AG10803 (cell line): ENCODE results near the gene MCM6.

Experiments used
- DNase-seq: peaks from one replicate; pipeline ENCODE4 v3.0.0; 2010; ENCODE audit warnings: low read depth
- H3K4me3 ChIP-seq: 2 replicates; pipeline ENCODE4 v1.5.1; 2011; ENCODE audit warnings: mild to moderate bottlenecking, low read length, control low read depth
- TF ChIP-seq, protein P1 (sequence below): conservative IDR thresholded peaks from 2 replicates; pipeline ENCODE4 v1.5.1; 2011; ENCODE audit warnings: mild to moderate bottlenecking, low read length, control low read depth, inconsistent platforms

MCM6 gene

GRCh38 chr2:135863233-135863632, 13.0 kb downstream of the MCM6 start:
- H3K4me3 ChIP-seq, result no peak overlapping the region
- peak; percentile 32 for DNase-seq
- TF ChIP-seq, protein P1, sequence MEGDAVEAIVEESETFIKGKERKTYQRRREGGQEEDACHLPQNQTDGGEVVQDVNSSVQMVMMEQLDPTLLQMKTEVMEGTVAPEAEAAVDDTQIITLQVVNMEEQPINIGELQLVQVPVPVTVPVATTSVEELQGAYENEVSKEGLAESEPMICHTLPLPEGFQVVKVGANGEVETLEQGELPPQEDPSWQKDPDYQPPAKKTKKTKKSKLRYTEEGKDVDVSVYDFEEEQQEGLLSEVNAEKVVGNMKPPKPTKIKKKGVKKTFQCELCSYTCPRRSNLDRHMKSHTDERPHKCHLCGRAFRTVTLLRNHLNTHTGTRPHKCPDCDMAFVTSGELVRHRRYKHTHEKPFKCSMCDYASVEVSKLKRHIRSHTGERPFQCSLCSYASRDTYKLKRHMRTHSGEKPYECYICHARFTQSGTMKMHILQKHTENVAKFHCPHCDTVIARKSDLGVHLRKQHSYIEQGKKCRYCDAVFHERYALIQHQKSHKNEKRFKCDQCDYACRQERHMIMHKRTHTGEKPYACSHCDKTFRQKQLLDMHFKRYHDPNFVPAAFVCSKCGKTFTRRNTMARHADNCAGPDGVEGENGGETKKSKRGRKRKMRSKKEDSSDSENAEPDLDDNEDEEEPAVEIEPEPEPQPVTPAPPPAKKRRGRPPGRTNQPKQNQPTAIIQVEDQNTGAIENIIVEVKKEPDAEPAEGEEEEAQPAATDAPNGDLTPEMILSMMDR, result no peak

- H3K4me3 ChIP-seq, result no peak overlapping the region
- no peak for DNase-seq
- TF ChIP-seq, protein P1, result no peak
Observed at GRCh38 chr2:135862718-135863117, 13.5 kb downstream of the MCM6 start.

GRCh38 chr2:135853401-135853800, 22.8 kb downstream of the MCM6 start:
- no peak overlapping the region for H3K4me3 ChIP-seq
- TF ChIP-seq, protein P1, result no peak
- no peak for DNase-seq

DNA sequence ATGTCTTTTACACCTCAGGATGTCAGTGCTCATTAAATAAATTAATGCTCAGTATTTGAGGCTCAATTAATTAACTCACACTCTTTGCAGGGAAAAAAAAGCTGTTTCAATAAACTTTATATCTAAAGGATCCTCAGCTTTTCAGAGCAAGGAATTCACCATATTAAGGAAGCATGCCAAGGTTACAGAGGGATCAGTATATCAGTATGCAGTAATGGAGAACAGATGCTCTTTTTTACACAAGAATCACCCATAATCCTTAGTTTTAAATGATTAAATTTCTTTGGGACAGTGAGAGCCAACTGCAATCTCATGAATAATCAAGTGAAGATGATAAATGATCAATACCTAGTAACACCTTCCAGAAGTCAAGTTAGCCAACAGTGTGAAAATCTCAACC, 24.4 kb downstream of the MCM6 start:
- DNase-seq, result peak; percentile 53
- no peak overlapping the region for H3K4me3 ChIP-seq
- TF ChIP-seq, protein P1, result no peak

DNA sequence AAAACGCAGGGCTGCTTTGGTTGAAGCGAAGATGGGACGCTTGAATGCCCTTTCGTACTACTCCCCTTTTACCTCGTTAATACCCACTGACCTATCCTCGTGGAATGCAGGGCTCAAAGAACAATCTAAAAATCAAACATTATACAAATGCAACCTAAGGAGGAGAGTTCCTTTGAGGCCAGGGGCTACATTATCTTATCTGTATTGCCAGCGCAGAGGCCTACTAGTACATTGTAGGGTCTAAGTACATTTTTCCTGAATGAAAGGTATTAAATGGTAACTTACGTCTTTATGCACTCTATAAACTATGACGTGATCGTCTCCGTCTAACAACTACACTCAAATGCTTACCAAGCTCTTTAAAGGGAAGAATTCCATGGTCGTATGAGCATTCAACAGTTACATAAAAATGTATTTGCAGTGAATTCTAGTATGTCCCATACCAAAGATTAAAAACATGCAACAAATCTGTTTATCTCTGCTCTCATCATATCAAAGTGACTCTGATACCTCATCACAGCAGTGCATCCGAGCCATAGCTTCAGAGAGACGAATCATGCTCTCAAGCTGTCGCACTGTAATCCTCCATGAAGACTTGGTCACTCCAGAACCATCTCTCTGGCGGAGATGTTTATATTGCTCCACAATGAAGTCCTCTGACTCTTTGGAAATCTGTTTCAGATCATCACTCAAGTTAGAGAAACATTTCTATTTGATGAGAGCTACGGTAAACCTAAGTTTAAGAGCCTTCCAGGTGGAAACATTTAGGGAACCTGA, 25.2 kb downstream of the MCM6 start:
- no peak for DNase-seq
- no peak overlapping the region for H3K4me3 ChIP-seq
- TF ChIP-seq, protein P1, result no peak

GRCh38 chr2:135849087-135849486, 27.2 kb downstream of the MCM6 start:
- TF ChIP-seq, protein P1, result no peak
- no peak for DNase-seq
- no peak overlapping the region for H3K4me3 ChIP-seq

GRCh38 chr2:135845997-135846396, 30.2 kb downstream of the MCM6 start:
- H3K4me3 ChIP-seq, result no peak overlapping the region
- TF ChIP-seq, protein P1, result no peak
- DNase-seq, result no peak
